Measurements from ENCODE around the gene CD244. TPM values are rescaled to one million over a fixed set of nuclear protein-coding genes. Genes with fewer than 3 reads are reported as not detected.

Gene CD244
- total RNA-seq, 3 donors from 2014 or later: 0.96 to 1.4 (median 1.2) TPM

GRCh38 chr1:160781914-160782689 is 80.6 kb downstream of the CD244 start:
- H3K4me1 ChIP-seq (ENCODE audit: low read depth): peaks cover 21% of the 10 kb centered on the region
- peaks cover 5% of the 10 kb centered on the region for H3K9me3 ChIP-seq
- H3K36me3 ChIP-seq (ENCODE audit: low read depth): no peaks in the 10 kb centered on the region
- TF ChIP-seq CTCF (IDR thresholded peaks at IDR 0.05): no peak
- no peak overlapping the region for H3K4me3 ChIP-seq
- peak; percentile 72 for ATAC-seq
- intact Hi-C loops (cut with DNase I, micrococcal nuclease): no loop called here
- DNase-seq: peak in 1 of 3 donors; percentile 37

- no peaks in the 10 kb centered on the region for H3K36me3 ChIP-seq (ENCODE audit: low read depth)
- no peak overlapping the region for H3K4me3 ChIP-seq
- H3K4me1 ChIP-seq (ENCODE audit: low read depth): peaks cover 21% of the 10 kb centered on the region
- H3K9me3 ChIP-seq: peaks cover 1% of the 10 kb centered on the region
- no peak for TF ChIP-seq CTCF (IDR thresholded peaks at IDR 0.05)
- intact Hi-C loops (cut with DNase I, micrococcal nuclease): no loop called here
- peak; percentile 92 for ATAC-seq
- DNase-seq: peak in 2 of 3 donors; percentile 56 to 93
These were observed 81.4 kb downstream of the CD244 start for GRCh38 chr1:160781186-160781766.

- intact Hi-C loops (cut with DNase I, micrococcal nuclease): no loop called here
- DNase-seq: no peak
- no peaks in the 10 kb centered on the region for H3K36me3 ChIP-seq (ENCODE audit: low read depth)
These were observed 82.3 kb downstream of the CD244 start for GRCh38 chr1:160780398-160780755.

More at GRCh38 chr1:160780398-160780755, 82.3 kb downstream of the CD244 start:
- no peak for ATAC-seq
- no peak for TF ChIP-seq CTCF (IDR thresholded peaks at IDR 0.05)
- Histone ChIP-seq H3K9me3 (no peaks in the 10 kb centered on the region), H3K4me3 (no peak overlapping the region), H3K4me1 (ENCODE audit: low read depth) (peaks cover 21% of the 10 kb centered on the region)

Other genes with a start within 250 kb of the CD244 start
- gene SLAMF1, start 215.8 kb downstream of the CD244 start, total RNA-seq: 1 to 10 TPM; 1.1 to 2.2 (median 1.6) TPM
- 1 to 10 TPM; 5.9 to 8.6 (median 6.1) TPM for gene CD48, start 151.1 kb downstream of the CD244 start, total RNA-seq
- gene SLAMF7, start 123.6 kb downstream of the CD244 start, total RNA-seq: 10 to 100 TPM in 2 of 3 donors, 1 to 10 TPM in 1; 6.4 to 12.7 (median 10.1) TPM
- gene LY9, start 66.7 kb downstream of the CD244 start, total RNA-seq: 1 to 10 TPM; 1.3 to 2.5 (median 2.3) TPM
- gene ITLN1, start 22.3 kb upstream of the CD244 start, total RNA-seq: 100 to 1,000 TPM; 103 to 254 (median 221) TPM
- gene ITLN2, start 91.9 kb upstream of the CD244 start, total RNA-seq: not detected
- 100 to 1,000 TPM in 2 of 3 donors, 10 to 100 TPM in 1; 84.0 to 222 (median 157) TPM for gene F11R, start 158.3 kb upstream of the CD244 start, total RNA-seq
- 100 to 1,000 TPM in 1 of 3 donors, 10 to 100 TPM in 2; 48.9 to 105 (median 80.1) TPM for gene TSTD1, start 176.1 kb upstream of the CD244 start, total RNA-seq
- 10 to 100 TPM; 66.8 to 80.5 (median 71.7) TPM for gene USF1, start 183.1 kb upstream of the CD244 start, total RNA-seq
- gene ARHGAP30, start 207.0 kb upstream of the CD244 start, total RNA-seq: 1 to 10 TPM; 3.8 to 9.0 (median 8.1) TPM
- gene NECTIN4, start 226.7 kb upstream of the CD244 start, total RNA-seq: 1 to 10 TPM; 1.6 to 5.4 (median 4.6) TPM
- gene KLHDC9, start 235.5 kb upstream of the CD244 start, total RNA-seq: 10 to 100 TPM in 1 of 3 donors, 1 to 10 TPM in 2; 9.5 to 10.7 (median 9.7) TPM

Measured in mucosa of descending colon (tissue), 3 donors.